CD4-positive, alpha-beta memory T cell (primary cell): Measurements from ENCODE around the gene ALCAM. TPM values are rescaled to one million over a fixed set of nuclear protein-coding genes. Genes with fewer than 3 reads are reported as not detected.
"Not testable (repeated sequence)": the region's sequence is repeated elsewhere in the genome, so short reads cannot be mapped to it uniquely, and the experiment has no call there.

Experiments
- CTCF ChIA-PET: fragments of 350-600 bp; sonication (Branson Sonifier 250); formaldehyde crosslinking; loops from one replicate; lab custom pipeline; 2021; ENCODE audit warnings: inconsistent platforms; ENCODE audit not compliant: partially characterized antibody; lab: Charles Lee
- POLR2A ChIA-PET: fragments of 350-600 bp; sonication (Branson Sonifier 250); formaldehyde crosslinking; loops from one replicate; lab custom pipeline; 2021; ENCODE audit not compliant: partially characterized antibody; lab: Charles Lee
- DNase-seq, 5 donors: peaks; one replicate each; pipeline versions ENCODE4 v3.0.0 to v3.0.0-alpha.2; 2020 to 2022; ENCODE audit warnings: mixed read lengths in 1 of 5
- H3K27ac ChIP-seq: one replicate; pipeline ENCODE4 v1.7.0; 2013; ENCODE audit warnings: low read depth, low read length
- H3K27me3 ChIP-seq: 2 replicates; pipeline ENCODE4 v1.7.0; 2013; ENCODE audit warnings: mild to moderate bottlenecking, low read length, moderate library complexity; ENCODE audit not compliant: insufficient read depth
- H3K36me3 ChIP-seq: 2 replicates; pipeline ENCODE4 v1.7.0; 2013; ENCODE audit warnings: mild to moderate bottlenecking, low read length, moderate library complexity; ENCODE audit not compliant: insufficient read depth
- H3K4me1 ChIP-seq: 2 replicates; pipeline ENCODE4 v1.7.0; 2013; ENCODE audit warnings: mild to moderate bottlenecking, low read length, moderate library complexity; ENCODE audit not compliant: insufficient read depth
- H3K4me3 ChIP-seq, 2 donors: one replicate each; pipeline ENCODE4 v1.7.0; 2013; ENCODE audit warnings: low read length in 2 of 2, mild to moderate bottlenecking in 1 of 2
- H3K9me3 ChIP-seq, 2 donors: one replicate each; pipeline ENCODE4 v1.7.0; 2013; ENCODE audit warnings: low read length in 2 of 2, control low read depth in 1 of 2; ENCODE audit not compliant: control insufficient read depth in 1 of 2
- H3K27ac Mint-ChIP-seq, 7 donors: one replicate each; pipeline ENCODE4 v1.8.0; 2020 to 2021; ENCODE audit warnings: mixed read lengths in 7 of 7, mild to moderate bottlenecking in 6 of 7, inconsistent platforms in 3 of 7, moderate library complexity in 3 of 7
- H3K27me3 Mint-ChIP-seq, 2 donors: one replicate each; pipeline ENCODE4 v1.8.0; 2020 to 2021; ENCODE audit warnings: mixed read lengths in 2 of 2
- H3K36me3 Mint-ChIP-seq, 2 donors: one replicate each; pipeline ENCODE4 v1.8.0; 2020 to 2021; ENCODE audit warnings: mixed read lengths in 2 of 2, inconsistent platforms in 1 of 2, mild to moderate bottlenecking in 1 of 2
- H3K4me1 Mint-ChIP-seq, 4 donors: one replicate each; pipeline ENCODE4 v1.8.0; 2020 to 2021; ENCODE audit warnings: mixed read lengths in 4 of 4, mild to moderate bottlenecking in 1 of 4
- H3K4me3 Mint-ChIP-seq, 8 donors: one replicate each; pipeline ENCODE4 v1.8.0; 2020 to 2021; ENCODE audit warnings: mixed read lengths in 8 of 8, mild to moderate bottlenecking in 7 of 8, moderate library complexity in 6 of 8, inconsistent platforms in 3 of 8
- H3K9me3 Mint-ChIP-seq, 8 donors: one replicate each; pipeline ENCODE4 v1.8.0; 2020 to 2021; ENCODE audit warnings: mixed read lengths in 8 of 8, mild to moderate bottlenecking in 5 of 8, inconsistent platforms in 3 of 8, moderate library complexity in 1 of 8
- intact Hi-C: fragments of 100-400 bp; cut with micrococcal nuclease; formaldehyde crosslinking; loops from one replicate; pipeline ENCODE4 v1.15.1; 2023
- polyA plus RNA-seq, 2 donors: library from polyadenylated mRNA; unstranded; fragments of 300-500 nt; fragmentation: Illumina TruSeq; gene quantifications; one replicate each; pipeline ENCODE4 v1.2.3, GENCODE V29; 2021
- total RNA-seq, 2 experiments: library from RNA; stranded (reverse); gene quantifications; one replicate each; pipeline ENCODE4 v1.2.3, GENCODE V29; 2021

Gene ALCAM
- total and polyA plus RNA-seq, 4 experiments from 2014 or later, result 5.5 to 10.6 (median 8.6) TPM

DNA sequence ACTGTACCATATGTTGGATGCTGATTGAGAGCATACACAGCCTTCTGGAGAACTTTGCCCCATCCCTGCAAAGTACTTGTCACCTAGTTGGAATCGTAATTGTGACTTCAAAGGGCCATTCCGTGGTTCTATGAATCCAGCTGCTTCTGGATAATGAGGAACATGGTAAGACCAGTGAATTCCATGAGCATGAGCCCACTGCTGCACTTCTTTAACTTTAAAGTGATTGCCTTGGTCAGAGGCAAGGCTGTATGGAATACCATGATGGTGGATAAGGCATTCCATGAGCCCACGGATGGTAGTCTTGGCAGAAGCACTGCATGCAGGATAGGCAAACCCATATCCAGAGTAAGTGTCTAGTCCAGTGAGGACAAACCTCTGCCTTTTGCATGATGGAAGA, 235.6 kb downstream of the ALCAM start:
- H3K4me3 ChIP-seq, CTCF ChIA-PET, H3K36me3 Mint-ChIP-seq, H3K27ac ChIP-seq, H3K27ac Mint-ChIP-seq, intact Hi-C loops, H3K27me3 ChIP-seq, H3K4me3 Mint-ChIP-seq, H3K36me3 ChIP-seq, H3K27me3 Mint-ChIP-seq, POLR2A ChIA-PET, DNase-seq, H3K9me3 ChIP-seq, H3K4me1 Mint-ChIP-seq, H3K4me1 ChIP-seq, H3K9me3 Mint-ChIP-seq: not testable (repeated sequence)

DNA sequence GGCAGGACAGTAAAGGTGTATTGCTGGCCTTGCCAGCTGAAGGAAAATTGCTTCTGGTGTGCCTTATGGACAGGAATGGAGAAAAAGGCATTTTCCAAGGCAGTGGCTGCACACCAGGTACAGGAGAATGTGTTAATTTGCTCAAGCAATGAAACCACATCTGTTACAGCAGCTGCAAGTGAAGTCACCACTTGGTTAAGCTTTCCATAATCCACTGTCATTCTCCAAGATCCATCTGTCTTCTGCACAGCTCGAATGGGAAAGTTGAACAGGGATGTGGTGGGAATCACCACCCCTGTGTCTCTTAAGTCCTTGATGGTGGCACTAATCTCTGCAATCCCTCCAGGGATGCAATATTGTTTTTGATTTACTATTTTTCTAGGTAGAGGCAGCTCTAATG, 236.8 kb downstream of the ALCAM start:
- H3K4me1 ChIP-seq, DNase-seq, H3K27me3 ChIP-seq, POLR2A ChIA-PET, H3K9me3 ChIP-seq, H3K27ac ChIP-seq, H3K4me3 ChIP-seq, H3K36me3 Mint-ChIP-seq, H3K4me1 Mint-ChIP-seq, H3K27me3 Mint-ChIP-seq, H3K36me3 ChIP-seq, H3K9me3 Mint-ChIP-seq, CTCF ChIA-PET, H3K4me3 Mint-ChIP-seq, H3K27ac Mint-ChIP-seq, intact Hi-C loops: not testable (repeated sequence)

DNA sequence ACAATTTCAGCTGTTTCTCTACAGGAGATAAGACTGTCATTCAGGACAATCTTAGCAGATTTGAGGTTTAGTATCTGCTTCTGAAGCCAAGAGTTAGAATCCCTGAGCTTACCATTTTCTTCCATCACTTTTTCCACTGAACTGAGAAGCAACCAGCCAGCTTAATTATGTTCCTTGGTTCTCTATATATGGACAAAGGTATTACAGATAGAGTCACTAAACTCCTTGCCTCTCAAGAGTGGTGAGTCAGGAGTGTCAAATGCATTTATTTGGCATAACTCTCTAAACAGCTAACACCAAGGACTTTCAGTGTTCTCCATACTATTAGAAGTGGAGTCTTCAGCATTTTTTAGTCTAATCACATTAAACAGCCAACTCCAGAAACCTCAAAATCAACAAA, 239.3 kb downstream of the ALCAM start:
- Mint-ChIP-seq H3K4me1 (no peaks in the 10 kb centered on the region), H3K27ac (no peak overlapping the region), H3K9me3 (no peaks in the 10 kb centered on the region), H3K27me3 (no peaks in the 10 kb centered on the region), H3K36me3 (no peaks in the 10 kb centered on the region), H3K4me3 (no peak overlapping the region)
- no peak overlapping the region for H3K4me3 ChIP-seq
- POLR2A ChIA-PET, result no interaction called here
- no peaks in the 10 kb centered on the region for H3K36me3 ChIP-seq
- CTCF ChIA-PET, result no interaction called here
- no peaks in the 10 kb centered on the region for H3K27me3 ChIP-seq
- intact Hi-C loops, result no loop called here
- H3K4me1 ChIP-seq, result no peaks in the 10 kb centered on the region
- H3K9me3 ChIP-seq, result no peaks in the 10 kb centered on the region
- H3K27ac ChIP-seq, result no peak overlapping the region
- no peak for DNase-seq

DNA sequence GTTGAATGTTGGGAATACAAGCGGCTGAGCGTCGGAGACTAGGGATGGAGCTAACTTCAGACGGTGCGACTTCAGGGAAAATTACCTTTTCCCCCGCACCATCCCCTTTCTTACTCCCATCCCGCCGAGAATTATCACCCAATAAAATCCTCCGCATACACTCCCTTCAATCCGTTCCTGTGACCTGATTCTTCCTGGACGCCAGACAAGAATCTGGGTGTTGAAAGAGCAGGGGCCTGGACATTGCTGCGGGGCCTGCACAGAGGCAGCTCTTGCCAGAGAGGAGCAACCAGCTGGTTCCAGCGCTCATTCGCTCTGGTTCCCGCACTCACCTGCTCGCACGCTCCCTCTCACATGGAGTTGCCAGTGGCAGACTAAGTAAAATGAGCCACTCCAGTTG, 241.9 kb downstream of the ALCAM start:
- no peaks in the 10 kb centered on the region for H3K36me3 ChIP-seq
- no peak overlapping the region for H3K27ac ChIP-seq
- Mint-ChIP-seq H3K36me3 (no peaks in the 10 kb centered on the region), H3K4me3 (peak overlapping the region in 1 of 8 donors; percentile 10), H3K27ac (no peak overlapping the region), H3K4me1 (no peaks in the 10 kb centered on the region), H3K27me3 (no peaks in the 10 kb centered on the region), H3K9me3 (no peaks in the 10 kb centered on the region)
- no peaks in the 10 kb centered on the region for H3K9me3 ChIP-seq
- ChIA-PET CTCF (no interaction called here), POLR2A (no interaction called here)
- no peaks in the 10 kb centered on the region for H3K27me3 ChIP-seq
- H3K4me1 ChIP-seq, result no peaks in the 10 kb centered on the region
- no peak for DNase-seq
- H3K4me3 ChIP-seq, result no peak overlapping the region
- intact Hi-C loops, result no loop called here

DNA sequence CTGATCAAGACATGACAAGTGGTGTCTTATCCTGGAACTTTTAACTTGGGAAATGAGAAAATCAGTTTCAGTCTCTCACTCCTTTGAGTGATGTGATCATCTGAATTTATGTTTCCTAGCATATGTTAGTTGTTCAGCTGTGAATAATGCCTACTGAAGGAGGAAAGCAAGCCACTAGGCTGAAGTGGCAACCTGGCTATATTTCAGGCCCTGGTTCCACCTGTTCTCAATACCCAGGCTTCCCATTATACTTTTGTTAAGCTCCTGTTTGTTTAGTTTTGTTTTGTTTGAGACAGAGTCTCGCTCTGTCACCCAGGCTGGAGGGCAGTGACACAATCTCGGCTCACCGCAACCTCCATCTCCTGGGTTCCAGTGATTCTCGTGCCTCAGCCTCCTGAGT, 243.8 kb downstream of the ALCAM start:
- Mint-ChIP-seq H3K4me1 (no peaks in the 10 kb centered on the region), H3K27me3 (peaks cover 0 to 3% of the 10 kb centered on the region in 2 donors), H3K36me3 (no peaks in the 10 kb centered on the region), H3K9me3 (no peaks in the 10 kb centered on the region), H3K27ac (no peak overlapping the region), H3K4me3 (no peak overlapping the region)
- no peaks in the 10 kb centered on the region for H3K36me3 ChIP-seq
- DNase-seq, result no peak
- CTCF ChIA-PET, result no interaction called here
- no peak overlapping the region for H3K4me3 ChIP-seq
- no peaks in the 10 kb centered on the region for H3K27me3 ChIP-seq
- intact Hi-C loops, result no loop called here
- no peak overlapping the region for H3K27ac ChIP-seq
- H3K4me1 ChIP-seq, result no peaks in the 10 kb centered on the region
- POLR2A ChIA-PET, result no interaction called here
- H3K9me3 ChIP-seq, result no peaks in the 10 kb centered on the region

DNA sequence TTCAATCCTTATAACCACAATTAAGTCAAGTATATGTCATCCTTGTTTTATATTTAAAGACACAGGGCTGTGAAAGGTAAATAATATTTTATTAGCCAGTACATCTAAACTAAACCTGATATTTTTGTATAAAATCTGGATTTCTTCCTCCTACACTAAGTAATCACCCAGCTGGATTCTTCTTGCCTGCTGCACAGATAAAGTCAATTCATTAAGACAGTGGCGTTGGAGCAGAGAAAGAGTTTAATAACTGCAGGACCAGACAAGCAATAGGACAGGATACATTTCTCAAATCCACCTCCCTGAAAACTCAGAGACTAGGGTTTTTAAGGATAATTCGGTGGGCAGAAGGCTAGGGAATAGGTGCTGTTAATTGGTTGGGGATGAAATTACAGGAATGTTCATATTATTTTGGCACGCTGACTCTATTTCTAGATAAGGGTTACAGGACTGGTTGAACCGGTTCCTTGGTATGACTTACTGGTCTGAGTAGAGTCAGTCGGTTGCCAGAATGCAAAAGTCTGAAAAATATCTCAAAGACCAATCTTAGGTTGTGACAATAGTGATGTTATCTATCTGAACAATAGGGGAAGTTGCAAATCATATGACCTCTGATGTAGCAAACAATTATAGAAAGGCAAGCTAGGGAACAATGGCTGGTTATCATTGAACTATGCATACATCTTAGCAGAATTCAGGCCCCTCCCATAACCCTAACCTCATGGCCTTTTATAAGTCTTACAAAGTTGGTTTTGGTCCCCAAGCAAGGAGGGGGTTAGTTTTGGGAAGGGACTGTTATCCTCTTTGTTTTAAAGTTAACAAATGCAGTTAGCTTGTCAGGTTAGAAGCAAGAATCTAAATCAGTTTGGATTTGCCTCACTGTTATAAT, 244.8 kb downstream of the ALCAM start:
- POLR2A ChIA-PET, result no interaction called here
- no peaks in the 10 kb centered on the region for H3K9me3 Mint-ChIP-seq

DNA sequence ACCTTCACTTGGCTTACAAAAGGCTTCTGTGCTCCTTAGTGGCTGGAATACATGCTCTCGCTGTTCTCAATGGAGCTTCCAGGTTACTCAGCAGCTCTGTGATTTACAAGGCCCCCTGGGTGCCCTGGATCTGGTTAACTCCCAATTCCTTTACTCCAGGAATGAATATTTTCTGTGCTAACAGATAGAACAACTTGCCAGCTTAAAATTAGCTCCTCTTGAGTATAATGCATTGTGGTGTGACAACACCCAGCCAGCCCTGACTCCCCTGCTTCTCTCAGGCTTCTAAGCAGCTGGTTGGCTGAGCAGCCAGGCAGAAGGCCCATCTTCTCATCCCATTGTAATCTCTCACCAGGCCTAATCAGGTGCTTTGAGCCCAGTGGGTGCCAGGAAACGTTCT, 246.4 kb downstream of the ALCAM start:
- H3K9me3 ChIP-seq, result no peaks in the 10 kb centered on the region
- Mint-ChIP-seq H3K4me1 (no peaks in the 10 kb centered on the region), H3K9me3 (no peaks in the 10 kb centered on the region), H3K27ac (no peak overlapping the region), H3K36me3 (no peaks in the 10 kb centered on the region), H3K4me3 (no peak overlapping the region), H3K27me3 (peaks cover 0 to 3% of the 10 kb centered on the region in 2 donors)
- H3K27ac ChIP-seq, result no peak overlapping the region
- CTCF ChIA-PET, result no interaction called here
- intact Hi-C loops, result no loop called here
- POLR2A ChIA-PET, result no interaction called here
- no peaks in the 10 kb centered on the region for H3K4me1 ChIP-seq
- H3K36me3 ChIP-seq, result no peaks in the 10 kb centered on the region
- no peak overlapping the region for H3K4me3 ChIP-seq
- H3K27me3 ChIP-seq, result no peaks in the 10 kb centered on the region
- no peak for DNase-seq

More for the DNA sequence above, 244.8 kb downstream of the ALCAM start:
- Mint-ChIP-seq H3K36me3 (no peaks in the 10 kb centered on the region), H3K27ac (no peak overlapping the region), H3K4me3 (no peak overlapping the region), H3K27me3 (peaks cover 0 to 3% of the 10 kb centered on the region in 2 donors), H3K4me1 (no peaks in the 10 kb centered on the region)
- no peak overlapping the region for H3K27ac ChIP-seq
- H3K36me3 ChIP-seq, result no peaks in the 10 kb centered on the region
- H3K4me1 ChIP-seq, result no peaks in the 10 kb centered on the region
- H3K9me3 ChIP-seq, result no peaks in the 10 kb centered on the region
- intact Hi-C loops, result no loop called here
- DNase-seq, result no peak
- CTCF ChIA-PET, result no interaction called here
- H3K27me3 ChIP-seq, result no peaks in the 10 kb centered on the region
- no peak overlapping the region for H3K4me3 ChIP-seq
